Measurements from ENCODE around the gene SENP6. TPM values are rescaled to one million over a fixed set of nuclear protein-coding genes. Genes with fewer than 3 reads are reported as not detected.
A peak's percentile ranks its signal among the peaks of the same experiment; 100 is the strongest.

SENP6 gene
- total and polyA plus RNA-seq, 8 donors, result 25.2 to 53.1 (median 41.1) TPM

DNA sequence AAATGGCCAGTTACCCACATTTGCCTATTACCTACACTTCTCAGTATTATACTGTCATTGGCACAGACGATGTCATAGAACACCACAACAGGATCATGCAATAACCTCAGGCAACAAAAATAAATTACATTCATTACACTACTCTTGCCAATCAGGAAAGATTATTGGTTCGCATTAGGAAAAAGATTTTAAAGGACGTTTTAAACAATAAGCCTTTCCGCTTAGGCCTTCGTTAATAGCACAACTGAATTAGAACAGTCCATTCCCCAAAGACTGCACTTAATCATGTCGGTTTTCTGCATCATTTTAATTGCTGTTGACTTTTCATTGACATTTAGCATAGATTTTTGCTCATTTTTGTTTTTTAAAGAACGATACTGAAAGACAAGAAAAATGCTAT, 912 bp upstream of the SENP6 start:
- H3K36me3 ChIP-seq, result peaks cover 0 to 7% (median 0%) of the 10 kb centered on the region in 3 donors
- no peak for DNase-seq
- H3K4me3 ChIP-seq, result peak overlapping the region in 2 of 4 donors; percentile 78 to 83
- no peaks in the 10 kb centered on the region for H3K27me3 ChIP-seq
- intact Hi-C loops (cut with DNase I), result no loop called here
- peak overlapping the region; percentile 97 to 98 (median 98) for H3K27ac ChIP-seq
- ATAC-seq, result no peak
- H3K4me1 ChIP-seq, result peaks cover 0 to 12% (median 6%) of the 10 kb centered on the region in 3 donors
- FAIRE-seq, result no peak
- TF ChIP-seq, protein P1, sequence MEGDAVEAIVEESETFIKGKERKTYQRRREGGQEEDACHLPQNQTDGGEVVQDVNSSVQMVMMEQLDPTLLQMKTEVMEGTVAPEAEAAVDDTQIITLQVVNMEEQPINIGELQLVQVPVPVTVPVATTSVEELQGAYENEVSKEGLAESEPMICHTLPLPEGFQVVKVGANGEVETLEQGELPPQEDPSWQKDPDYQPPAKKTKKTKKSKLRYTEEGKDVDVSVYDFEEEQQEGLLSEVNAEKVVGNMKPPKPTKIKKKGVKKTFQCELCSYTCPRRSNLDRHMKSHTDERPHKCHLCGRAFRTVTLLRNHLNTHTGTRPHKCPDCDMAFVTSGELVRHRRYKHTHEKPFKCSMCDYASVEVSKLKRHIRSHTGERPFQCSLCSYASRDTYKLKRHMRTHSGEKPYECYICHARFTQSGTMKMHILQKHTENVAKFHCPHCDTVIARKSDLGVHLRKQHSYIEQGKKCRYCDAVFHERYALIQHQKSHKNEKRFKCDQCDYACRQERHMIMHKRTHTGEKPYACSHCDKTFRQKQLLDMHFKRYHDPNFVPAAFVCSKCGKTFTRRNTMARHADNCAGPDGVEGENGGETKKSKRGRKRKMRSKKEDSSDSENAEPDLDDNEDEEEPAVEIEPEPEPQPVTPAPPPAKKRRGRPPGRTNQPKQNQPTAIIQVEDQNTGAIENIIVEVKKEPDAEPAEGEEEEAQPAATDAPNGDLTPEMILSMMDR (IDR thresholded peaks at IDR 0.05), result no peak
- H3K9me3 ChIP-seq, result no peaks in the 10 kb centered on the region
- 52 to 56% methylated on average over 7 of the region's 7 CpGs for WGBS, 2 donors

DNA sequence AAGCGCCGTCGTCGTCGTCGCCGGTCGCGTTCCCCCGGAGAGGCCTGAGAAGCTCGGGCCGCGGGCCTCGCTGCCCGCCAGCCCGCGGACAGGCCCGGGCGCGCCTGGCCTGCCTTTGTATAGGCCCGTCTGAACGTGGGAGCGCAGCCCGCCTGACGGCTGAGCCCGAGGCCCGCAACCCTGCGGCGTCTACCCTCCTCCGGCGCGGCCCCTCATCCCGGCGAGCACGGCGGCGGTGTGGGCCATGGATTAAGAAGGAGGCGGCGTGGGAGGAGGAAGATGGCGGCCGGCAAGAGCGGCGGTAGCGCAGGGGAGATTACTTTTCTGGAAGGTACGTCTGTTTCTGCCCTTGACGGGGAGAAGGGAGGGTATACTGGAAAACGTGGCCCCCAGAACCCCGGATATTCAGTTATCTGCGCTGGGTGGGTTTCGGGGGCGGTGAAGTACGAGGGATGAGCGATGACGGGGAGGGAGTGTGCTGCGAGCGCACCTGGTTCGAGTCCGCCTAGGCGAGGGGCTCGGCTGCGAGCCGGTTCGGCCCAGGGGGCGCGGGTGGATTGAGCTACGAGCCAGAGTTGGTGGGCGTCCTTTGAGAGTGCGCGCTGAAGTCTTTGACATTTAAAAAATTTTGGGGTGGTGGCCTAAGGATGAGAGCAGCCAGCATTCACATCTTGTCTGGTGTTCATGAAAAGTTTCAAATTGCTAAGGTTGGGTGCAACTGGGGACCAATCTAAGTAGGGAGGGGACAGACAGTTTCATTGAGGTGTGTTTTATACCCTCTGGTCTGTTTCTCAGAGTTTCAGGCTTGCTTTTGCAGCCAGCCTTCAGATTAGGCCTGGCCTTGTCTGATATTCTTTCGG, 796 bp downstream of the SENP6 start:
- FAIRE-seq, result no peak
- no peaks in the 10 kb centered on the region for H3K27me3 ChIP-seq

DNA sequence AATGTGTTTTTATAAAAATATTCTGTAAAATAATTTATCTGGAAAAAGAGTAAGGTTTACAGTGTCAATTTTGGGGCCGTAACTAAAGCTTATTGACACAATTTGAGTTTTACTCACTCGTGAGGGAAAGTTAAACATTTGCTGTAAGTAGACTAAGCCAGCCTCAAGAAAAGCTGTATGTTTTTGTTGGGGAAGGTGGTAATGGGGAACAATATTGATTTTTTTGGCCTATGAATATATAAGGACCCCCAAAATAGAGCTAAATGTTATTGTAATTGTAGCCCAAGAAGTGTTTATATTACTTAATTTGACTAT, 1.4 kb downstream of the SENP6 start:
- WGBS, 2 donors, result 0 to 1% methylated on average over 2 of the region's 2 CpGs
- intact Hi-C loops (cut with DNase I), result no loop called here
- DNase-seq (no peak), ATAC-seq (peak in 1 of 4 donors; percentile 10), FAIRE-seq (no peak)
- Histone ChIP-seq H3K27me3 (no peaks in the 10 kb centered on the region), H3K27ac (peak overlapping the region; percentile 97 to 98 (median 98)), H3K9me3 (no peaks in the 10 kb centered on the region), H3K4me1 (peaks cover 0 to 17% (median 12%) of the 10 kb centered on the region in 3 donors), H3K36me3 (peaks cover 0 to 7% (median 0%) of the 10 kb centered on the region in 3 donors), H3K4me3 (peak overlapping the region; percentile 67 to 83 (median 79))
- TF ChIP-seq, protein P1 (IDR thresholded peaks at IDR 0.05), result no peak

More for the DNA sequence above, 796 bp downstream of the SENP6 start:
- H3K36me3 ChIP-seq, result peaks cover 0 to 7% (median 0%) of the 10 kb centered on the region in 3 donors
- peaks cover 0 to 15% (median 12%) of the 10 kb centered on the region in 3 donors for H3K4me1 ChIP-seq
- WGBS, 2 donors, result 0 to 1% methylated on average over 61 to 70 of the region's 70 CpGs
- H3K9me3 ChIP-seq, result no peaks in the 10 kb centered on the region
- H3K4me3 ChIP-seq, result peak overlapping the region; percentile 67 to 83 (median 79)
- TF ChIP-seq, protein P1 (IDR thresholded peaks at IDR 0.05), result no peak
- DNase-seq (peak; percentile 40 to 81 (median 56)), ATAC-seq (peak; percentile 75 to 79 (median 76))
- intact Hi-C loops (cut with DNase I), result no loop called here
- peak overlapping the region; percentile 97 to 98 (median 98) for H3K27ac ChIP-seq

DNA sequence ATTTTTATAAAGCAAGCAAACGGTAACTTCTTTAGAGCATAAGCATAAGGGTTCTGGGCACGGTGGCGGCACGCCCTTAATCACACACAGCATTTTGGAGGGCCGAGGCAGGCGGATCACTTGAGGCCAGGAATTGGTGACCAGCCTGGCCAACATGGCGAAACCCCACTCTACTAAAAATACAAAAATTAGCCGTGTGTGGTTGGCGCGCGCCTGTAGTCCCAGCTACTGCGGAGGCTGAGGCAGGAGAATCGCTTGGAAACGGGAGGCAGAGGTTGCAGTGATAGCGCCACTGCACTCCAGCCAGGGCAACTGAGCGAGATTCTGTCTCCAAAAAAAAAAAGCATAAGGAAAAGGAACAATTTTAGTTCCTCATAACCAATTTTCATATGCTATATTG, 2.6 kb downstream of the SENP6 start:
- Histone ChIP-seq H3K4me1 (peaks cover 0 to 19% (median 17%) of the 10 kb centered on the region in 3 donors), H3K36me3 (peaks cover 0 to 7% (median 0%) of the 10 kb centered on the region in 3 donors), H3K27ac (no peak overlapping the region), H3K27me3 (no peaks in the 10 kb centered on the region), H3K4me3 (peak overlapping the region in 3 of 4 donors; percentile 67 to 83 (median 78)), H3K9me3 (no peaks in the 10 kb centered on the region)
- ATAC-seq, result no peak
- DNase-seq, result no peak
- WGBS, 2 donors, result 96 to 97% methylated on average over 16 of the region's 16 CpGs
- TF ChIP-seq, protein P1 (IDR thresholded peaks at IDR 0.05), result no peak
- no peak for FAIRE-seq
- intact Hi-C loops (cut with DNase I), result no loop called here

DNA sequence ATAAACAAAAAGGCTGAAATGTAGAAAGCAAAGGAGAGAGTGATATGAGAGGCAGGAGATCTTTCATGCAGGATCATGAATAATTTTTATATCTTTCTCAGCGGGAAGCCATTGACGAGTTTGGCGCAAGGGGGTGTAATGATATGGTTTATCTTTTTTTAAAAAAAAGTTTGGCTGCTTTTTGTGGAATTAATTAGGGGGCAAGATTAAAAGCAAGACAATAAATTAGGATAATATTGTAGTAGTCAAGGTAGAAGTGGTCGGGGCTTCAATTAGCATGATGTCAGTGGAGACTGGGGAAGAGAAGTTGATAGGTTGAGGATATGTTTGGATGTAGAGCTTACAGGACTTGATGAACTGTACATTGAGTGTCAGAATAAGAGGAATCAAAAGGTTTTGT, 4.0 kb downstream of the SENP6 start:
- 91 to 94% methylated on average over 4 of the region's 4 CpGs for WGBS, 2 donors
- no peak overlapping the region for H3K4me3 ChIP-seq
- FAIRE-seq (no peak), DNase-seq (no peak), ATAC-seq (no peak)
- no peaks in the 10 kb centered on the region for H3K9me3 ChIP-seq
- peaks cover 0 to 7% (median 0%) of the 10 kb centered on the region in 3 donors for H3K36me3 ChIP-seq
- intact Hi-C loops (cut with DNase I), result no loop called here
- TF ChIP-seq, protein P1 (IDR thresholded peaks at IDR 0.05), result no peak
- no peaks in the 10 kb centered on the region for H3K27me3 ChIP-seq
- H3K27ac ChIP-seq, result no peak overlapping the region
- peaks cover 11 to 25% (median 20%) of the 10 kb centered on the region in 3 donors for H3K4me1 ChIP-seq
